ENCODE data around the gene CEP350. TPM values are rescaled to one million over a fixed set of nuclear protein-coding genes. Genes with fewer than 3 reads are reported as not detected.

The CEP350 gene
- total and polyA plus RNA-seq, 2 of the 13 experiments (the other 11 are each of a cell fraction or from before 2014, with no cell fraction given): 7.6 to 35.9 TPM

- peak; percentile 82 for TF ChIP-seq ZNF687 (CRISPR knock-in tag; IDR thresholded peaks at IDR 0.05)
- 0 out of 2 replicates have a peak, but pooled peaks have one; percentile 32 for TF ChIP-seq ELF4 (CRISPR knock-in tag; IDR thresholded peaks at IDR 0.05; ENCODE audit: borderline replicate concordance)
- peak; percentile 16; the same call in 1 of the 2 replicates for TF ChIP-seq TFDP1 (CRISPR knock-in tag; IDR thresholded peaks at IDR 0.05; ENCODE audit: borderline replicate concordance)
- 0 out of 2 replicates have a peak, but pooled peaks have one; percentile 4 for TF ChIP-seq FOXA3 (CRISPR knock-in tag; IDR thresholded peaks at IDR 0.05)
- TF ChIP-seq ZNF329 (CRISPR knock-in tag; IDR thresholded peaks at IDR 0.05; ENCODE audit: low read depth): peak; percentile 30; the same call in 1 of the 2 replicates
- no peak for TF ChIP-seq ATF6 (CRISPR knock-in tag; conservative IDR thresholded peaks at IDR 0.05)
- 0 out of 2 replicates have a peak, but pooled peaks have one; percentile 7 for TF ChIP-seq STAG1 (CRISPR knock-in tag; IDR thresholded peaks at IDR 0.05)
- TF ChIP-seq STAT6 (CRISPR knock-in tag; IDR thresholded peaks at IDR 0.05; ENCODE audit: borderline replicate concordance): no peak
- TF ChIP-seq KLF12 (CRISPR knock-in tag; IDR thresholded peaks at IDR 0.05; ENCODE audit: borderline replicate concordance): peak; percentile 63; the same call in 1 of the 2 replicates
- TF ChIP-seq KMT2B (CRISPR knock-in tag; IDR thresholded peaks at IDR 0.05): no peak
- TF ChIP-seq ZNF574 (CRISPR knock-in tag; IDR thresholded peaks at IDR 0.05): peak; percentile 53
- TF ChIP-seq ZNF253 (CRISPR knock-in tag; IDR thresholded peaks at IDR 0.05; ENCODE audit: borderline replicate concordance): 0 out of 2 replicates have a peak, but pooled peaks have one; percentile 21
Observed at GRCh38 chr1:180154325-180155181, 199.9 kb downstream of the CEP350 start, which contains the start of gene QSOX1 (continued).
